HFF-Myc (cell line): ENCODE data around the gene SLPI.

Experiments
- DNase-seq: peaks from one replicate; pipeline ENCODE4 v3.0.0-alpha.2; 2011; ENCODE audit warnings: low read depth; ENCODE audit errors: extremely low read depth
- H3K4me3 ChIP-seq: replicated peaks from 2 replicates; pipeline ENCODE4 v1.5.1; 2011; ENCODE audit warnings: low read depth, mild to moderate bottlenecking, control low read depth, low read length
- TF ChIP-seq, protein P1 (sequence below): IDR thresholded peaks from 2 replicates; pipeline ENCODE4 v1.5.1; 2012; ENCODE audit warnings: mild to moderate bottlenecking, low read depth, low read length, control low read depth; ENCODE audit errors: missing control alignments

The SLPI gene

DNA sequence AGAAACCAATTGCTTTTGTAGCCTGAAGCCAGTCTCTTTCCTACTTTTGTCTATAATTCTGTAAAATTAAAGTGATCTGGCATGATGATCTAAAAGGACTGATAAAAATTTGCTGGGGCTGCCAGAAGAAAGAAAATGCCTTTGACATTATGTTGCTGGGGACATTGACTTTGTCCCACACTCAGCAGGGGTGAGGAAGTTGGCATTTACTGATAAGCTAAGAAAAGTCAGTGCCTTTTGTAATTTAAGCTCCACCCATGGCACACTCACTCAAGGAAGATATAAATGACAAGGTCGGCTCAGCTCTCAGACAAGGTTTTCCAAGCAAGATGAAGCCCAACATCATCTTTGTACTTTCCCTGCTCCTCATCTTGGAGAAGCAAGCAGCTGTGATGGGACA, 47.6 kb downstream of the SLPI start, which contains the start of gene SEMG1:
Gene SEMG1 (plus strand): TSS at position 309 of the 400 bp plus-strand sequence. CDS start 21 bp downstream, at position 330.
- no peak for DNase-seq
- no peak within 1 kb of the TSS for H3K4me3 ChIP-seq
- TF ChIP-seq, protein P1, sequence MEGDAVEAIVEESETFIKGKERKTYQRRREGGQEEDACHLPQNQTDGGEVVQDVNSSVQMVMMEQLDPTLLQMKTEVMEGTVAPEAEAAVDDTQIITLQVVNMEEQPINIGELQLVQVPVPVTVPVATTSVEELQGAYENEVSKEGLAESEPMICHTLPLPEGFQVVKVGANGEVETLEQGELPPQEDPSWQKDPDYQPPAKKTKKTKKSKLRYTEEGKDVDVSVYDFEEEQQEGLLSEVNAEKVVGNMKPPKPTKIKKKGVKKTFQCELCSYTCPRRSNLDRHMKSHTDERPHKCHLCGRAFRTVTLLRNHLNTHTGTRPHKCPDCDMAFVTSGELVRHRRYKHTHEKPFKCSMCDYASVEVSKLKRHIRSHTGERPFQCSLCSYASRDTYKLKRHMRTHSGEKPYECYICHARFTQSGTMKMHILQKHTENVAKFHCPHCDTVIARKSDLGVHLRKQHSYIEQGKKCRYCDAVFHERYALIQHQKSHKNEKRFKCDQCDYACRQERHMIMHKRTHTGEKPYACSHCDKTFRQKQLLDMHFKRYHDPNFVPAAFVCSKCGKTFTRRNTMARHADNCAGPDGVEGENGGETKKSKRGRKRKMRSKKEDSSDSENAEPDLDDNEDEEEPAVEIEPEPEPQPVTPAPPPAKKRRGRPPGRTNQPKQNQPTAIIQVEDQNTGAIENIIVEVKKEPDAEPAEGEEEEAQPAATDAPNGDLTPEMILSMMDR: no peak
